C4-2B (cell line): ENCODE measurements around the gene OTOR.

Experiments
- H3K27ac ChIP-seq: fragments of 450-650 bp; 2 replicates; pipeline ENCODE4 v1.5.1; 2017
- ZFX ChIP-seq: fragments of 450-650 bp; IDR thresholded peaks from 2 replicates; pipeline ENCODE4 v1.6.1; 2017
- TF ChIP-seq, protein P1 (sequence below): fragments of 450-650 bp; conservative IDR thresholded peaks from 2 replicates; pipeline ENCODE4 v1.5.1; 2017; ENCODE audit warnings: mild to moderate bottlenecking

The OTOR gene, protein sequence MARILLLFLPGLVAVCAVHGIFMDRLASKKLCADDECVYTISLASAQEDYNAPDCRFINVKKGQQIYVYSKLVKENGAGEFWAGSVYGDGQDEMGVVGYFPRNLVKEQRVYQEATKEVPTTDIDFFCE

DNA sequence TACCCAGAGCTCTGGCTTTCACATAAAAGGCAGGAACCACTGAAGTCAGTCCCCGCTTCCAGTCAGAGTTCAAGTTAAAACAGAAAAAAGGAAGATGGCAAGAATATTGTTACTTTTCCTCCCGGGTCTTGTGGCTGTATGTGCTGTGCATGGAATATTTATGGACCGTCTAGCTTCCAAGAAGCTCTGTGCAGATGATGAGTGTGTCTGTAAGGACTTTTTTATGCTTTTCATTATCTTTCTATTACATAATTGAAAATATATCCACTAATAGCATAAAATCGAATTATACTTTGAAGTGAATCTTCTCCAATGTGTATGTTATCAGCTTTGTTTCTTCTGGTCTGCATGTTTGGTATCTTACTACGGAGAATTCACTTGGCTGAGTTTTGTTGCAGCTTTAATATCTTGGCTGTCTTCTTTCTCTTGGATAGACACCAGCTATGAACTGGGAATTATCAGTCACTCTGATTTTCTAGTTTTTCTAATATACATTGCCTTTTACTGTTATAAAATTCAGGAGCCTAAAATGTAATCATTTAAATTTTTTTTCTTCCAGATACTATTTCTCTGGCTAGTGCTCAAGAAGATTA lies at the start of gene OTOR:
TSS of gene OTOR (plus strand) at position 51 of the 593 bp plus-strand sequence. CDS start at position 95, 44 bp downstream.
- TF ChIP-seq ZFX: no peak
- TF ChIP-seq, protein P1, sequence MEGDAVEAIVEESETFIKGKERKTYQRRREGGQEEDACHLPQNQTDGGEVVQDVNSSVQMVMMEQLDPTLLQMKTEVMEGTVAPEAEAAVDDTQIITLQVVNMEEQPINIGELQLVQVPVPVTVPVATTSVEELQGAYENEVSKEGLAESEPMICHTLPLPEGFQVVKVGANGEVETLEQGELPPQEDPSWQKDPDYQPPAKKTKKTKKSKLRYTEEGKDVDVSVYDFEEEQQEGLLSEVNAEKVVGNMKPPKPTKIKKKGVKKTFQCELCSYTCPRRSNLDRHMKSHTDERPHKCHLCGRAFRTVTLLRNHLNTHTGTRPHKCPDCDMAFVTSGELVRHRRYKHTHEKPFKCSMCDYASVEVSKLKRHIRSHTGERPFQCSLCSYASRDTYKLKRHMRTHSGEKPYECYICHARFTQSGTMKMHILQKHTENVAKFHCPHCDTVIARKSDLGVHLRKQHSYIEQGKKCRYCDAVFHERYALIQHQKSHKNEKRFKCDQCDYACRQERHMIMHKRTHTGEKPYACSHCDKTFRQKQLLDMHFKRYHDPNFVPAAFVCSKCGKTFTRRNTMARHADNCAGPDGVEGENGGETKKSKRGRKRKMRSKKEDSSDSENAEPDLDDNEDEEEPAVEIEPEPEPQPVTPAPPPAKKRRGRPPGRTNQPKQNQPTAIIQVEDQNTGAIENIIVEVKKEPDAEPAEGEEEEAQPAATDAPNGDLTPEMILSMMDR: no peak
- no peak within 1 kb of the TSS for H3K27ac ChIP-seq

DNA sequence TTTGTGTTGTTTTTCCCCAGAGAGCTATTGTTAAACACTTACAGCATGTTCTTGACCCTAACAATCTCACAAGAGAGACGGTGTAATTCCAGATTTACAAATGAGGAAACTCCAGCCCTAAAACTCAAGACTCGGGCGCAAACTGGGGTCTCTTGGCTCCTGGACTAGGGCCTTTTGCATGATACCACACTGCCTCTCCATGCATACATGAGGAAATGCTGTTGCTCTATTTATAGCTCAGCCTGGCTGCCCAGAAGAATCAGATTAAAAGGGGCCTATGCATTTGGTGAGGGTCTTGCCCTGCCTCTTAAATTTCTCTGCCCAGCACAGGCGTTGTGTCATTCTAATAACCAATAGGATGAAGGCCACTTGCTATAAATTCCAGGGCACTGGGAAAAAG lies 48.9 kb upstream of the OTOR start:
- no peak overlapping the region for H3K27ac ChIP-seq
- TF ChIP-seq, protein P1: no peak
- TF ChIP-seq ZFX: no peak

DNA sequence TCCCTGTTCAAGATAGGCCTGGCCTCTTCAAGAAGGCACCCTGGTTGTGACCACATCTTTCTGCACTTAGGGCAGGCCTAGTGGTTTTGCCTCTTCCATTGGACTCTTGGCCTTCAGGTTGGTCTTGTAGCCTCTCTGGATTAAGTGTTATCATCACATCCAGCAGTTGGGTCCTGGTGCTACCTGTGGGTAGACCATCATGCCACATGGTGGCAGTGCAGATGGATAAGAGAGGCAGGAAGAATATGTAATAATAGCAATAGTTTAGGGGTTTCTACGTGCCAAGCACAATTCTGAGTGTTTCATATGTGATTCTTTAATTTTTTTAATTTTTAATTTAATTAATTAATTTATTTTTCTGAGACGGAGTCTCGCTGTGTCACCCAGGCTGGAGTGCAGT lies 46.9 kb upstream of the OTOR start:
- TF ChIP-seq, protein P1: peak; percentile 54
- TF ChIP-seq ZFX: no peak
- no peak overlapping the region for H3K27ac ChIP-seq

DNA sequence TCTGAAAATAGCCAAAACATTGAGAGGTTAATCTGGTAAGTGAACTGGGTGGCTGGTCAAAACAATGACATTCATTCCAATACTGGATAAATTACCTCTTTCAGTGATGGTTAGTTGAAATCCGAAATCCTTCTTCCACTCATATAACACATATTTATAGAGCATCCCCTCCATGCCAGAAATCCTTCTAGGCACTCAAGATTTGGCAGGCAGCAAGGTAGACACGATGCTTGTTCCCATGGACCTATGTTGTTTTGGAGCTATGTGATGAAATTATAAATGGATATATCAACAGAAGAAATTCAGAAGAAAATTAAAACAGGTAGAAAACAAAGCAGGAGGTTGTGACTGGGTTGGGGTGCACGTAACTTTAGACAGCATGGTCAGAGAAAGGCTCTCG lies 44.6 kb upstream of the OTOR start:
- no peak for TF ChIP-seq ZFX
- TF ChIP-seq, protein P1: no peak
- no peak overlapping the region for H3K27ac ChIP-seq

DNA sequence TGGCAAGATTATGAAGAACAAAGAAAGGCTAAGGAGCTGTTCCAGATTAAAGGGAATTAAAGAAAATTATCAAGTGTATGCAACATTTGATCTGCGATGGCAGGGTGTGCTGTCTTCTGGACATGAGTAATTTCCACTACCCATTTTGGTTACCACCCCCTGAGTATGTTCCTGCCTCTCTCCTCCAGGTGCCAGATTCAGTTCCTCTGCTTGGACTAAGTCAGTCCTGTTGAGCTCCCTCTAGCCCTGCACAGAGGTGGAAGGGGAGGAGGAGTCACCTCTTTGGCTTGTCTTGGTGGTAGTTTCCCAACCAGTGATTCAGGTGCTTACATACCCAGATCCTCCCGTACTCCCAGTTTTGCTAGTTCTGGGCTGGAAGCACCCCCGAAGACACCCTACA lies 40.5 kb upstream of the OTOR start:
- TF ChIP-seq ZFX: no peak
- TF ChIP-seq, protein P1: no peak
- H3K27ac ChIP-seq: no peak overlapping the region

DNA sequence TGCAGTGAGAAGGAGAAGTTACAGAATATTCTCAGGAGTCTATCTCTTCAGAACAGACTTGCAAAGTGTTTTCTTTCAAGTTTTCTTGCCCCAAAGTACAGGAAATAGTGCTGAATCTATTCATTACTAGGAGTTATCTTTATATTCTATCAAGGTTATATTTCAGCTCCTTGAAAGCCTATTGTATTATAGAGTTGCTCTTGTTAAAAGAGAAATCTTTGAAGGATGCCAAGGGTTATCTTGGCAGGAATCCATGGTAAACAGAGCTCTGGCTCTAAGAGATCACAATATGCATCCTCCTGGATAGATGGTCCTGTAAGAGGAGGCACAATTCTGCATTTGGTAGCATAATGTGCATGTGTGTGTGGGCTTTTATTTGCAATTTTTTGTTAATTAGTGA lies 39.6 kb upstream of the OTOR start:
- H3K27ac ChIP-seq: no peak overlapping the region
- TF ChIP-seq, protein P1: no peak
- no peak for TF ChIP-seq ZFX

DNA sequence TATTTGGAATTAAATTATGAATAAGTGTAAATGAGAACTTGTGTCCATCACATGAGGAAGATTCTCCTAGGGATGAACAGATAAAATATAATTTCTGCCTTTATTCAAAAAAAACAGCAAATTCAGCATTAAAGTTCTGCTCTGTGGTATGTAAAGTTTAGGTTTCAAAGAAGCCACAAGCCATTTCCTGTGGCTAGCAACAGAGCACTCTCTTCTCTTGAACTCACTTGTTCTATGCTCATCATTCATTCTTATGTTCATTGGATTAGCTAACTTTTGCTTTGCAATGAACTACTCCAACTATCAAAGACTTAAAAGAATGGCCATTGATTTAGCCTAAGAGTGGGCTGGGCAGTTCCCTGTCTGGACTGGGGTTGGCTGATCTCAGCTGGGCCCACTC lies 39.1 kb upstream of the OTOR start:
- TF ChIP-seq, protein P1: no peak
- no peak for TF ChIP-seq ZFX

More for the DNA sequence above, 39.1 kb upstream of the OTOR start:
- H3K27ac ChIP-seq: no peak overlapping the region
